Activated T-cell treated with anti-CD3 and anti-CD28 coated beads, Interleukin-2, amount 50 U/mL, for 72 hours (primary cell): ENCODE results near the gene WWC1. TPM values are rescaled to one million over a fixed set of nuclear protein-coding genes. Genes with fewer than 3 reads are reported as not detected.
A peak's percentile ranks its signal among the peaks of the same experiment; 100 is the strongest.

Experiments
- ATAC-seq, 2 donors: fragments of 150-1000 bp; cut with Tn5 transposase; replicated peaks in 1 of 2; 2 replicates each; pipeline ENCODE4 v1.10.0; 2021; ENCODE audit warnings: moderate library complexity in 2 of 2, mild to moderate bottlenecking in 1 of 2
- DNase-seq, 2 donors: peaks; one replicate each; pipeline ENCODE4 v3.0.0; 2021 to 2022; ENCODE audit warnings: mixed read lengths in 1 of 2
- H3K27ac Mint-ChIP-seq: one replicate; pipeline ENCODE4 v1.8.0; 2022; ENCODE audit warnings: mild to moderate bottlenecking, moderate library complexity, mixed read lengths
- H3K27me3 Mint-ChIP-seq: one replicate; pipeline ENCODE4 v1.8.0; 2022; ENCODE audit warnings: low read depth, mixed read lengths
- H3K36me3 Mint-ChIP-seq, 2 donors: one replicate each; pipeline ENCODE4 v1.8.0; 2022; ENCODE audit warnings: mixed read lengths in 2 of 2, mild to moderate bottlenecking in 1 of 2; ENCODE audit not compliant: insufficient read depth in 2 of 2
- H3K4me1 Mint-ChIP-seq: one replicate; pipeline ENCODE4 v1.8.0; 2022; ENCODE audit warnings: low read depth, mixed read lengths
- H3K4me3 Mint-ChIP-seq, 2 donors: one replicate each; pipeline ENCODE4 v1.8.0; 2022; ENCODE audit warnings: mild to moderate bottlenecking in 2 of 2, mixed read lengths in 2 of 2, moderate library complexity in 2 of 2
- H3K9me3 Mint-ChIP-seq, 2 donors: one replicate each; pipeline ENCODE4 v1.8.0; 2022; ENCODE audit warnings: mixed read lengths in 2 of 2
- total RNA-seq, 2 donors: library from RNA; stranded (reverse); gene quantifications; one replicate each; pipeline ENCODE4 v1.2.3, GENCODE V29; 2022

WWC1 gene
- total RNA-seq, 2 donors from 2014 or later, result 0.35 TPM; not detected in 1

GRCh38 chr5:168317521-168318147, 26.2 kb downstream of the WWC1 start:
- H3K27me3 Mint-ChIP-seq, result no peaks in the 10 kb centered on the region
- no peak for ATAC-seq

DNA sequence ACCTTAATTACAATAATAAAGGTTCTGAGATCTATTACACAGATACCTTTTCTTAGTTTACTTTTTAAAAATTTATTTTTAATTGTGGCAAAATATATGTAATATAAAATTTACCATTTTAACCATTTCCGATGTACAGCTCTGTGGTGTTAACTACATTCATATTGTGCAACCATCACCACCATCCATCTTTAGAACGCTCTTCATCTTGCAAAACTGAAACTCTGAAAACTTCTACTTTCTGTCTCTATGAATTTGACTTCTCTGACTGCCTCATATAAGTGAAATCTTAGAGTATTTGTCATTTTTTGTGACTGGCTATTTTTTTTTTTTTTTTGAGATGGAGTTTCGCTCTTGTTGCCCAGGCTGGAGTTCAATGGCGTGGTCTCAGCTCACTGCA, 26.8 kb downstream of the WWC1 start:
- H3K27ac Mint-ChIP-seq, result no peak overlapping the region
- H3K9me3 Mint-ChIP-seq, result no peaks in the 10 kb centered on the region
- no peaks in the 10 kb centered on the region for H3K4me1 Mint-ChIP-seq
- no peak overlapping the region for H3K4me3 Mint-ChIP-seq
- DNase-seq, result no peak
- no peaks in the 10 kb centered on the region for H3K36me3 Mint-ChIP-seq
- no peaks in the 10 kb centered on the region for H3K27me3 Mint-ChIP-seq
- no peak for ATAC-seq

More at GRCh38 chr5:168317521-168318147, 26.2 kb downstream of the WWC1 start:
- no peaks in the 10 kb centered on the region for H3K9me3 Mint-ChIP-seq
- no peaks in the 10 kb centered on the region for H3K36me3 Mint-ChIP-seq
- H3K4me3 Mint-ChIP-seq, result no peak overlapping the region
- H3K4me1 Mint-ChIP-seq, result no peaks in the 10 kb centered on the region
- no peak for DNase-seq
- H3K27ac Mint-ChIP-seq, result no peak overlapping the region

DNA sequence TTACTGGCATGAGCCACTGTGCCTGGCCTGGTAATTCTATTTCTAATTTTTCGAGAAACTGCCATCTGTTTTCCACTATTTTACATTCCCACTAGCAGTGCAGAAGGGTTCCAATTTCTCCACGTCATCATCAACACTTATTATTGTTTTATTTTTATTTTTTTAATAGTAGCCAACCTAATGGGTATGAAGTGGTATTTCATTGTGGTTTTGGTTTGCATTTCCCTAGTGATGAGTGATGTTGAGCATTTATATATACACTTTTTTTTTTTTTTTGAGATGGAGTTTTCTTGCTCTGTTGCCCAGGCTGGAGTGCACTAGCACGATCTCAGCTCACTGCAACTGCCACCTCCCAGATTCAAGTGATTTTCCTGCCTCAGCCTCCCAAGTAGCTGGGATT, 28.3 kb downstream of the WWC1 start:
- ATAC-seq (no peak), DNase-seq (no peak)
- no peak overlapping the region for H3K27ac Mint-ChIP-seq
- H3K9me3 Mint-ChIP-seq, result no peaks in the 10 kb centered on the region
- H3K27me3 Mint-ChIP-seq, result no peaks in the 10 kb centered on the region
- H3K36me3 Mint-ChIP-seq, result no peaks in the 10 kb centered on the region
- no peak overlapping the region for H3K4me3 Mint-ChIP-seq
- H3K4me1 Mint-ChIP-seq, result no peaks in the 10 kb centered on the region

DNA sequence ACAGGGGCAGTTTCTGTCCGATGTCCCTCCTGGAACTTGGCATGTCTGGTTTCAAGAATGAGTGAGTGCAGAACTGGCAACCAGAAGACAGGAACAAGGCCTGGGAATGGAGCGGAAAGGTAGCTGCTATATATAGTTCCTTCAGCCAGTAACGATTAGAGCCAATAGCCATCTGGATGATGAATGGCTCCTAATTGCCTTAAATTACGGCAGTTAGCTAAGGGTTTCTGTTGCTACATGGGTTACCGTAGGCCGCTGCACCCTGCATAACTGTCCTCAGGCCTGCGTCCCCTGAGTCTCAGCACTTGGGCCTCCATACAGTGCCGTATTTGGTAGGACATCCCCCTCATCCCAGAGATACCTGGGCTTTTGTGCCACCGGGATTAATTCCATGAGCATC, 29.4 kb downstream of the WWC1 start:
- Mint-ChIP-seq H3K4me1 (no peaks in the 10 kb centered on the region), H3K27ac (no peak overlapping the region), H3K27me3 (no peaks in the 10 kb centered on the region), H3K36me3 (no peaks in the 10 kb centered on the region), H3K4me3 (no peak overlapping the region), H3K9me3 (no peaks in the 10 kb centered on the region)
- no peak for DNase-seq
- ATAC-seq, result no peak

DNA sequence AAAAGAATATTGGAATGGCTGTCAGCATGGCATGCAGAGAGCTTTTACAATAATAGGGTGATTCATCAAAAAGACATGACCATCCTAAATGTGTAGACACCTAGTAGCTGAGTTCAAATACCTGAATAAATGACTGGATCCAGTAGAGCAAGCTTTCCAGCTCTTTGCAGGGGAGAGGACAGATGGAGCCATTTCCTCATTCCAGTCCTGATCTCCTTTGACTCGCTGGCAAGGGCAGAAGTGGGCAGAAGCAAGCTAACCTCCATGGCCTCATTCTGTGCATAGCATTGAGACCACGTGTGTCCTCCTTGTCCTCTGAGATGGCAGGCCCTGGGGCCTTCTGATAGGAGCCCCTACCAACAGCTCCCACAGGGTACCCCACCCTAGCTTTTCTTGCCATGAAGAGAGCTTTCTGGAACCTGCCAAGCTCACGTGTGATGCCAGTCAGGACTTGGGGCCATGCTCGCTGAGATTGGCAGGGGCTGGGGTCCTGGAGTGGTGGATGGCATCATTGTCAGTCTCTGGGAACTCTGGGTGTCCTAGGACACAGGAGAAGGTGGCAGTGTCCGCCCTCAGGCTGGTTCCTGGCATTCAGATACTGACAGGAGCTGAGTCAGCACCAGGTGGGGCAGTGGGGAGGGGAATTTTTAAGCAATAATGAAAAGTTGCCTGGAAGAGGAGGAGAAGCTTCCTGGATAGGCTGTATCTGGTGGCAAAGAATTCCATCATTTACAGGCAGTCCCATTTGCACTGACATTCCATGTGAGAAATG, 33.6 kb downstream of the WWC1 start:
- peaks cover 26% of the 10 kb centered on the region for H3K27me3 Mint-ChIP-seq
- DNase-seq (no peak), ATAC-seq (no peak)
- no peak overlapping the region for H3K4me3 Mint-ChIP-seq
- no peaks in the 10 kb centered on the region for H3K4me1 Mint-ChIP-seq
- no peak overlapping the region for H3K27ac Mint-ChIP-seq
- no peaks in the 10 kb centered on the region for H3K36me3 Mint-ChIP-seq
- peaks cover 0 to 1% of the 10 kb centered on the region in 2 donors for H3K9me3 Mint-ChIP-seq

DNA sequence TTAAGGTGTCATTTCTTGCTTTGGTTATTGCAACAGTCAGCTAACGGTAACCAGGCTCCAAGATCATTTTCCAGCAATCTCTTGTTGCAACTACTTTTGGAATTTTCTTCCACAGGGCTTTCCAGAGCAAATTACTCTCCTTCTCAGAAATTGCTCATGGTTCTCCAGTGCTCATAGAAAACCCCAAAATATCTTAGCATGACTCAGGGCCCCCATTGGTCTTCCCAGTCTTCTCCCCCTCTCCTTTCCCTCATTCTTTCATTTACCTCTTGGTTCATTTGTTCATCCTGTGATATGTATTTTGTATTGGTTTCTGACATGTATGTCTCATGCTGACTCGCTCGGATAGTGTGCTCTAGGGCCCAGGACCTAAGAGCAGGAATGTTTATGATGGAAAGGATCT, 35.6 kb downstream of the WWC1 start:
- ATAC-seq (no peak), DNase-seq (no peak)
- no peak overlapping the region for H3K27ac Mint-ChIP-seq
- peaks cover 26% of the 10 kb centered on the region for H3K27me3 Mint-ChIP-seq
- H3K9me3 Mint-ChIP-seq, result peaks cover 0 to 1% of the 10 kb centered on the region in 2 donors
- H3K4me1 Mint-ChIP-seq, result no peaks in the 10 kb centered on the region
- no peak overlapping the region for H3K4me3 Mint-ChIP-seq
- H3K36me3 Mint-ChIP-seq, result no peaks in the 10 kb centered on the region

DNA sequence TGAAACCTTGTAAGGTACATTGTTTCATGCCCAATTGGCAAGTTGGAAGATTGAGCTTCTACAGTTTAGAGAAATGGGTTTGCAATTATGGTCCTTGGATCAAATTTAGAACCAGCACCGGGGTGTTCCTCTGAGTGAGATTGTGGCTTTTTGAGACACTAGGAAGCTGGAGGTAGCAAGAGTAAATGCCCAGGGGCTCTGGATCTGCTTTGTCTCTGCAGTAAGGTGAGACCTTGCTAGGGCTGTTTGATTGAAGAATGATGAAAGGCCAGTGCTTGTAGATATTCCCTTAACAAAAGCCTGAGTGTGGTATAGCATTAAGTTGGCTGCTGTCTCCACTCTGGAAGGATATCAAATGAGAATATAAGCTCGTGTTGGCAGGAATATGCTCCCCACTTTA, 36.0 kb downstream of the WWC1 start:
- no peaks in the 10 kb centered on the region for H3K4me1 Mint-ChIP-seq
- H3K27me3 Mint-ChIP-seq, result peaks cover 26% of the 10 kb centered on the region
- H3K36me3 Mint-ChIP-seq, result no peaks in the 10 kb centered on the region
- H3K9me3 Mint-ChIP-seq, result peaks cover 0 to 1% of the 10 kb centered on the region in 2 donors
- ATAC-seq (no peak), DNase-seq (no peak)
- H3K27ac Mint-ChIP-seq, result no peak overlapping the region
- H3K4me3 Mint-ChIP-seq, result no peak overlapping the region

DNA sequence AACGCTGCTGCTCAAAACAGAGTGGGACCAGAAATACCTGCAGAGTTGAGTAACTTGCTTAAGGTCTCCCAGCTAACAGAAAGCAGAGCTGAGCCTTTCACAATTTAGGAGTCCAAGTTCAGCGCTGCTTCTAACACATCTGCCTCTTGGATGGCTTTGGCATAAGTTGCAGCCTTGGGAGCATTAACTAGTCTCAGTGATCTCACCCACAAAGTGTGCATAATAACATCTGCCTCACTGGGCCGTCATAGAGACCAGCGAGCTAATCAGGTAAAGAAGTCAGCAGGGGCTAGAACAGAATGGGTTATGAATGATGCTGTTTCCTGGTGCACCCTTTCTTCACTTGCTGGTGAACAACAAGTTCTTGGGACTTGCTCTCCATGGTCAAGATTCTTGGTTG, 36.5 kb downstream of the WWC1 start:
- H3K4me3 Mint-ChIP-seq, result no peak overlapping the region
- no peak overlapping the region for H3K27ac Mint-ChIP-seq
- peaks cover 0 to 1% of the 10 kb centered on the region in 2 donors for H3K9me3 Mint-ChIP-seq
- H3K27me3 Mint-ChIP-seq, result peaks cover 31% of the 10 kb centered on the region
- no peaks in the 10 kb centered on the region for H3K36me3 Mint-ChIP-seq
- H3K4me1 Mint-ChIP-seq, result no peaks in the 10 kb centered on the region
- DNase-seq (no peak), ATAC-seq (no peak)

GRCh38 chr5:168328814-168329213, 37.4 kb downstream of the WWC1 start:
- peaks cover 36% of the 10 kb centered on the region for H3K27me3 Mint-ChIP-seq
- H3K36me3 Mint-ChIP-seq, result no peaks in the 10 kb centered on the region
- H3K4me1 Mint-ChIP-seq, result no peaks in the 10 kb centered on the region
- no peak overlapping the region for H3K27ac Mint-ChIP-seq
- no peak for DNase-seq
- H3K4me3 Mint-ChIP-seq, result no peak overlapping the region
- H3K9me3 Mint-ChIP-seq, result peaks cover 0 to 1% of the 10 kb centered on the region in 2 donors
- ATAC-seq, result no peak

DNA sequence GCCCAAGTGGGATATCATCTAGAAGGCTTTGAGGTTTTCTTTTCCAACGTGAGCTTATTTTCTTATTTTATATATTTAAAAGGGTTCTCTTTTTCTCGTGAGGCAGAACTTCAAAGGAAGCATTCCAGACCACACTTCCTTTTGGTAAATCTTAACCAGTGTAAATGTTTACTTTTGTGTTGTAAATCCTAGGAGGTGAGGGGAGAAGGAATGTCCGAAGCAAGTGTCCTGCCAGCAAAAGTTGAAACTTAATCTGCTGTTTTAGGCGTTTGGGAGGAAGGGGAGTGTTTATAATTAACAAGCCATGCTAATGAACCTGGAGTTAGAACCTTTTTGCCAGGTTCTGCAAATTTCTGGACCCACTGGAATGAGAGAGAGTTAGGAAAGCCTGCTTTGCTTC, 37.9 kb downstream of the WWC1 start:
- DNase-seq (no peak), ATAC-seq (no peak)
- Mint-ChIP-seq H3K27ac (no peak overlapping the region), H3K36me3 (no peaks in the 10 kb centered on the region), H3K4me3 (no peak overlapping the region), H3K4me1 (no peaks in the 10 kb centered on the region), H3K9me3 (peaks cover 0 to 1% of the 10 kb centered on the region in 2 donors), H3K27me3 (peaks cover 36% of the 10 kb centered on the region)

DNA sequence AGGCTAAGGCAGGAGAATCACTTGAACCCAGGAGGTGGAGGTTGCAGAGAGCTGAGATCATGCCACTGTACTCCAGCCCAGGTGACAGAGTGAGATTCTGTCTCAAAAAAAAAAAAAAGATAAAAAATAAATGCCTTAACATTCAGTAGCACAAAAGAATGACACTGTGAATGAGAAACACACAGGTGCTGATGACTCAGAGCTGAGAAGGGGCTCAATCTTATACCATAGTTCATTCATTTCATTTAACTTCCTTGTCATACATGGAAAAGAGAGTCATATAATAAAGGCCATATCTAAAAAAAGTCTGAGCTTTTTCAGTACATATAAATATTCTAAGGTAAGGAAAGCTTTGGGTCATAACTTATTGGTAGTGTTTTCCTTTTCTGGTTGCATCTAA, 40.6 kb downstream of the WWC1 start:
- no peak overlapping the region for H3K4me3 Mint-ChIP-seq
- no peak for DNase-seq
- H3K27me3 Mint-ChIP-seq, result peaks cover 33% of the 10 kb centered on the region
- no peak overlapping the region for H3K27ac Mint-ChIP-seq
- no peaks in the 10 kb centered on the region for H3K4me1 Mint-ChIP-seq
- no peaks in the 10 kb centered on the region for H3K36me3 Mint-ChIP-seq
- peak in 1 of 2 donors; percentile 65 for ATAC-seq
- H3K9me3 Mint-ChIP-seq, result no peaks in the 10 kb centered on the region

- Mint-ChIP-seq H3K4me1 (no peaks in the 10 kb centered on the region), H3K27ac (no peak overlapping the region), H3K9me3 (peaks cover 0 to 3% of the 10 kb centered on the region in 2 donors), H3K36me3 (no peaks in the 10 kb centered on the region), H3K27me3 (peaks cover 23% of the 10 kb centered on the region), H3K4me3 (no peak overlapping the region)
- no peak for ATAC-seq
- DNase-seq, result no peak
These were observed 42.8 kb downstream of the WWC1 start for GRCh38 chr5:168334280-168334679.

- no peaks in the 10 kb centered on the region for H3K36me3 Mint-ChIP-seq
- ATAC-seq, result no peak
- H3K27me3 Mint-ChIP-seq, result peaks cover 18% of the 10 kb centered on the region
These were observed 43.2 kb downstream of the WWC1 start for GRCh38 chr5:168334695-168335094.

DNA sequence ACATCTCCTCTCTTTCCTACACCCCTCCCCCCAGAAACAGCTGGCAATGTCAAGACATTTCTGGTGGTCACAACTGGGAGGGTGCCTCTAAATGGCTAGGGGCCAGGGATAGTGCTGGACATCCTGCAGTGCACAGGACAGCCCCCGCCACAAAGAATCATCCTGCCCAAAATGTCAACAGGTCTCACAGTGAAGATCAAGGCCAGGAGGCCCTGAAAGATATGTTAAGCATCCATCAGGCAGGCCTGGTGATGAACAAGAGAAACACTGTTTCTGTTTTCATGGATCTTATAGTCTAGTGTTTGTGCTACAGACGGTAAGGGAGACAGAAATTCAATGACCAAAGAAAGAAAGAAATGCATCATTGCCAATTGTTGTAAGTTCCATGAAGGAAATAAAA, 45.9 kb downstream of the WWC1 start:
- Mint-ChIP-seq H3K27ac (no peak overlapping the region), H3K27me3 (peaks cover 31% of the 10 kb centered on the region), H3K4me3 (no peak overlapping the region), H3K36me3 (no peaks in the 10 kb centered on the region), H3K4me1 (no peaks in the 10 kb centered on the region), H3K9me3 (peaks cover 0 to 3% of the 10 kb centered on the region in 2 donors)
- DNase-seq (no peak), ATAC-seq (no peak)

More at GRCh38 chr5:168334695-168335094, 43.2 kb downstream of the WWC1 start:
- no peaks in the 10 kb centered on the region for H3K4me1 Mint-ChIP-seq
- peaks cover 0 to 3% of the 10 kb centered on the region in 2 donors for H3K9me3 Mint-ChIP-seq
- H3K4me3 Mint-ChIP-seq, result no peak overlapping the region
- H3K27ac Mint-ChIP-seq, result no peak overlapping the region
- DNase-seq, result no peak
